NCI-H82 treated with DMSO at 0.1 percent for 48 hours (cell line): ENCODE measurements around the gene ZNF69.
"Not testable (repeated sequence)": the region's sequence is repeated elsewhere in the genome, so short reads cannot be mapped to it uniquely, and the experiment has no call there.

Experiments
- DNase-seq: peaks from one replicate; lab custom pipeline; 2025; ENCODE audit not compliant: unreplicated experiment; lab: John Stamatoyannopoulos, UW

The ZNF69 gene

DNA sequence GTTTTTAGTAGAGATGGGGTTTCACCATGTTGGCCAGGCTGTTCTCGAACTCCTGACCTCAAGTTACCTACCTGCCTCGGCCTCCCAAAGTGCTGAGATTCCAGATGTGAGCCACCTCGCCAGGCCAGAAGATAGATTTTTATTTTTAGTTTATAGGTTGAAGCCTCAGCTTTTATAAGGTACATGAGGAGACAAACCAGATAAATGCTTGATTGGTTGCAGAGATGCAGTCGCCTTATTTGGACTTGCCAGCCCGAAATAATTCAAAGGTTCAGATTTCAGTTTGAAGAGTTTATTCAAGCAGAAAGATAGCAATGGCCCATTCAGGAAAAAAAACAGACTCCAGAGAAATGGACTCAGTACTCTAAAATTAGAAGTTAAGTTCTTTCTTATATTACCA is 3.1 kb downstream of the ZNF69 start:
- no peak for DNase-seq

DNA sequence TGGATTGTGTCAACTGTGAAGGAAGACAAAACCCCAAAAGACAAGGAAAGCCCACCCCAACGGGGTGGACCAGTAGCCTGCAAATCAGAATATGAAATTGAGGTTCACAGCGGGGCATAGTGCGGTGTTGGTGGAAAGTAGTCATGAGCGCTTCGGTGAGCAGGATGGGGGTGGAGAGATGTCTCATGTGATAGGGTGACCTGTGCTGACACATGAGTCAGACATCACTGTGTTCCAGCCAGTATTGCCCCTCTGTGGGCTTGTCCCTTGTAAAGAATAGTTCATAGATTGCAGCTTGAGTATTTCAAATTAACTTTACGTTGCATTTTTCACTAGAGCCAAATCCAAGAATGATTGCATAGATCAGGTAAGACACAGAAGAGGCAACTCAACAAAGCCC is 7.3 kb downstream of the ZNF69 start:
- no peak for DNase-seq

DNA sequence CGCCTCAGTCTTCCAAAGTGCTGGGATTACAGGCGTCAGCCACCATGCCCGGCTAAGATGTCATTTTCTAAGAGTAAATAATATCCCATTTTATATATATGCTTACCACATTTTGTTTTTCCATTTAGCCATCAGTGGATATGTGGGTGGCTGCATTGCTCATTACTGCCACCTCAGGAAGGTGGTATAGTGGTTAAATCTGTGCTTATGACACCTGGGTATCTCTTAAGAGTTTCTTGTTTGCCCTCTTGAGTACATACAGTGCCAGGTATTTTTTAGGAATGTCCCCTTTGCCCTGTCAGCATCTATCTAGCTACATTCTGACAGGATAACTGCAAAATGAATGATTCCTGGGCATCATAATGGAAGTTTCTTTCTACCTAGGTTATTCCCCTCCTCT is 14.6 kb downstream of the ZNF69 start:
- no peak for DNase-seq

DNA sequence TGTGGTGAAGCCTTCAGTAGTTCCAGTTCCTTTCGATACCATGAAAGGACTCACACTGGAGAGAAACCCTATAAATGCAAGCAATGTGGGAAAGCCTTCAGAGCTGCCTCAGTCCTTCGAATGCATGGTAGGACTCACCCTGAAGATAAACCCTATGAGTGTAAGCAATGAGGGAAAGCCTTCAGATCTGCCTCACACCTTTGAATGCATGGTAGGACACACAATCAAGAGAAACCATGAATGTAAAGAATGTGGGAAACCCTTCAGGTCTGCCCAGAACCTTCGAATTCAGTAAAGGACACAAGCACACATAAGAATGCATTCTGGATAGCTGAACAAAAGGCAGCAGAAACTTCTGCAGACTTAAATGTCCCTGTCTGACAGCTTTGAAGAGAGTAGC is 18.3 kb downstream of the ZNF69 start:
- no peak for DNase-seq

DNA sequence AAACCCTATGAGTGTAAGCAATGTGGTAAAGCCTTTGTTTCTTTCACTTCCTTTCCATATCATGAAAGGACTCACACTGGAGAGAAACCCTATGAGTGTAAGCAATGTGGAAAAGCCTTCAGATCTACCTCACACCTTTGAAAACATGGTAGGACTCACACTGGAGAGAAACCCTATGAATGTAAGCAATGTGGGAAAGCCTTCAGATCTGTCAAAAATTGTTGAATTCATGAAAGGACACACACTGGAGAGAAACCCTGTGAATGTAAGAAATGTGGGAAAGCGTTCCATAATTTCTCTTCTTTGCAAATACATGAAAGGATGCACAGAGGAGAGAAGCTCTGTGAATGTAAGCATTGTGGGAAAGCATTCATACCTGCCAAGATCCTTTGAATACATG is 24.4 kb downstream of the ZNF69 start:
- not testable (repeated sequence) for DNase-seq

DNA sequence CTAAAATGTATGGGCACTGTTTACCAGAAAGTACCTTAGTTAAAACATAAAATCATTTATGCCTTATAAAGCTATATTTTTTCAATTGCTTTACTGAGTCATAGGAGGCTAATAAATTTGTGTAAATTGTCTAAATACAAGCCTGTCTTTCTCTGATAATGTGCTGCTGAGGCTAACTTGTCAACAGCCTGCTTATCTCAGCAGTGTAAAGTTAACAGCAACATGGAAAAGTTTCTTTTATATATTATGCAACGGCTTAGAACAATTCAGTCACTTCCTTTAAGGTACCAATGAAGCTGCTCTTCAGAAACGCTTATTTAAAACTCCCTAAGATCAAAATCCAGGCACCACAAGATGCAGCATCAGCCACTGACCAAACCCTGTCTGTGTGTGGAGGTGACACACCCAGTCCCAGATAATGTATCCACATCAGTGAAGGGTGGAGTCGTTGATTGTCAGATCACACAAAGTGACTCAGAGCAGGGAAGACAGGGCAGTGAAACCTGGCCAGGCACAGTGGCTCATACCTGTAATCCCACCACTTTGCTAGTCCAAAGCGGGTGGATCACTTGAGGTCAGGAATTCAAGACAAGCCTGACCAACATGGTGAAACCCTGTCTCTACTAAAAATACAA is 27.0 kb downstream of the ZNF69 start:
- DNase-seq = not testable (repeated sequence)

DNA sequence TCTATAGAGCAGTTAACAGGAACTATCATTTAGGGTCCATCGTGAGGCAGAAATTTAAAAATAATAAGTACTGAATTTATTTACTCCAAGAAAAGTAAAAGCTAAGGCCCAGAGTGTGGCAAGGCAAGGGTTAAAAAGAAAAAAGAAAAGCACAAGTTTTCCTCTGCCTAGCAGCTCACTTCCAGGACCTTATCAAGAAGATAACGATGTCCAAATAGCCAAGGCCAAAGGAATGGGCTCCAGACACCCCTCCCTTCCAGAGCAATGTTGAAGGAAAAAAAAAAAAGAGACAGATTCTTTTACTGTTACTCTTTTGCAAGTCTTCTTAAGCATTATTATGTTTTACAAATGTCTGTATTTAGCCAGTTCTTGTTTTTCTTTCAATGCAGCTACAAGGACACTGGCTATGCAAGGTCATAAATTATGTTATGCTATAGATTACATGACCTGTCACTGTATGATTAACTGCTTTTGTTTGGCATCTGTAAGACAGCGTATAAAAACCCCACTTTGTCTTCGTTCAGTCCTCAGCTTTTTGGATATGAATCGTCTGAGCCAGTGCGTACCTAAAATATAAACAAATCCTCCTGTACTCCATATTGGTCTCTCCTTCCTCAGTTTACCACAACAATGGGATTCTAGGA is 34.4 kb downstream of the ZNF69 start:
- no peak for DNase-seq

DNA sequence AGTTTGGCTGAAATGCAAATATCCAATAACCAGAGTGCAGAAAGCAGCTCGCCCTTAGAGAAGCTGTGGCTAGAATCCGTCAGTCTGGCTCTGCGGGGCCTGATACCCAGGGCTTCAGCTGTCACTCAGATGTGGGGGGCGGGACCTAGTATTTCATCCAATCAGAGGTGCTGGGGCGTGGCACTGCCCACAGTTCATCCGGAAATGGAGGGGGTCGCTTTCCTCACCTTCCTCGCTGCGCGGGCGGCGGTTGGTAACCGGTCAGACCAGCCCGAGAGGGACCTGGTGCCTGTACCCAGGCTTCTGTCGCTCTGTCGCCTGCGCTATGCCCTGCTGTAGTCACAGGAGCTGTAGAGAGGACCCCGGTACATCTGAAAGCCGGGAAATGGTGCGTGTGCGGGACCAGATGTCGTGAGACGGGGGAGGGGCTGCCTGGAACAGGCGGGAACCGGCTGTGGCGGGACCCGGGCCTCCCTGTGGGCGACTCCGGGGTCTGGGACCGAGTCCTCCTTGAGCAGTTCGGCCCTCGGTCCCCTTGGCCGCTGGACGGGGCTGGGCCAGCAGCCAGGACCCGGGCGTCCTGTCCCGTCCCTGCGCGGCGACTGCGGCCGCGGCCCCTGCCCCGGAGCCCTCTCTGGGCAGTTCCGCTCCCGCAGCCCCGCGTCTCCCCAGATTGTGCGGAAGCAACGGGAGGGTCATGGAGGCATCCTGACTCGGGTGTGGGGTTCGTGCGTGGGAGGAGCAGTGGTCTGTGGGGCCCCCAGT is 37.5 kb downstream of the ZNF69 start, which contains the start of gene ZNF700:
TSS of gene ZNF700 (plus strand) at position 222 of the 765 bp plus-strand sequence. CDS start at position 326, 104 bp downstream.
- peak; percentile 78 for DNase-seq

DNA sequence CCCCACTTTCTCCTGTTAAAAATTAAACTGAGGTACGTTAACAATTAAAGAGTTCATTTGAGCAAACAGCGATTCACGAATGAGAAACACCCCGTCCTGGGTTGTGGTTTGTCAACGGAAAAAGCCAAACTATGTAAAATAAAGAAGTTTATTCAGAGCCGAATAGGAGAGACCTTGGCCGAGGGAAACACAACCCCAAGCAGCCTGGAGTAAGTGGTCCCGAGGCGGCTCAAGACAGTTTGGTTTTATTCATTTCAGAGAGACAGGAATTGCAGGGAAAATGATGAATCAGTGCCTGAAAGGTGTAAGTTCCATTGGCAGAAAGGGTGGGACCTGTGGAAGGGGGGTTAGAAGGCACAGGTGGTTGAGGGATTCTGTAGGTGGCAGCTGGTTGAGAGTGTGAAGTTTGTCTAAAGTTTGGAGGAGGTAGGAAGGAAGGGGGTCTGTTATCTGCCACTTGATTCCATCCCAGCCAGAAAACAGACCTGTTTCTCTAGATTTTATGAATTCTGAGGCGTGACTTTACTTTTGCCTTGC is 38.1 kb downstream of the ZNF69 start:
- DNase-seq = not testable (repeated sequence)

DNA sequence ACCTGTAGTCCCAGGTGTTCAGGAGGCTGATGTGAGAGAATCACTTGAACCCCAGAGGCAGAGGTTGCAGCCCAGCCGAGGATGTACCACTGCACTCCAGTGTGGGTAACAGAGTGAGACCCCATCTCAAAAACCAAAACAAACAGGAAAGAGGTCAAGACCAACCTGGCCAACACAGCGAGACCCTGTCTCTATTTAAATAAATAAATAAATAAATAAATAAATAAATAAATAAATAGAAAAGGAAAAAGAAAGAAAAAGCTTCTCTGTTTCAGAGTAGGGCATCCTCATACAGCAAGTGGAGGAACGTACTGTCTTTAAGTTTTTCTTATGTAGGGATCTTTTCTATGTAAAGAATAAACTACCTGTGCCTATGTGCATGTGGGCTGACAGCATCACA is 39.6 kb downstream of the ZNF69 start:
- DNase-seq = no peak

DNA sequence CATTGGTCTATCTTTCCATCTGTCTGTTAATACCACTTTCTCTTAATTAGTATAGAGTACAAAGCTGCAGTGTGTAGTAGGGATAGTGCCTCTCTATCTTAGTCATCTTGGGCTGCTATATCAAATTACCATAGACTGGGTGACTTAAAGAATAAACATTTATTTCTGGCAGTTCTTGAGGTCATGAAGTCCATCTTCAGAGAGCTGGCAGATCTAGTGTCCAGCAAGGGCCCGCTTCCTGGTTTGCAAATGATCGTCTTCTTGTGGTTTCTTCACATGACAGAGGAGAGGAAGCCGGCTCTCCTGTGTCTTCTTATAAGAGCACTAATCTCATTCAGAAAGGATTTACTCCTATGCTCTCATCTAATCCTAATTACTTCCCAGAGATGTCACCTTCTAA is 43.5 kb downstream of the ZNF69 start:
- DNase-seq = no peak

DNA sequence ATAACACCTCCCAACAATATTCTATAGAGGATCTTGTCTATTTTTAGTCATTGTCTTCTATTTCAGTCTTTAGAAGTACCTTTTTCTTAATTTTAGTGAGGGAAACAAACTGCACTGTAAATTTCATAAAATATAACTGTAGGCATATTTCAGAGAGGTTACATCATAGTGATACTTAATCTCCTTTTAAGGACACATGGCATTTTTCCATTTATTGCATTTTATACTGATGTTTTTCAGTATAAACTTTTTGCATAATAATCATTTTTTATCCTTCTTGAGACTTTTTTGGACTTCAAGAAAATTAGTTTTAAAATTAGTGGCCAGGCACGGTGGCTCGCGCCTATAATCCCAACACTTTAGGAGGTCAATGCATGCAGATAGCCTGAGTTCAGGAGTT is 43.9 kb downstream of the ZNF69 start:
- DNase-seq = no peak

DNA sequence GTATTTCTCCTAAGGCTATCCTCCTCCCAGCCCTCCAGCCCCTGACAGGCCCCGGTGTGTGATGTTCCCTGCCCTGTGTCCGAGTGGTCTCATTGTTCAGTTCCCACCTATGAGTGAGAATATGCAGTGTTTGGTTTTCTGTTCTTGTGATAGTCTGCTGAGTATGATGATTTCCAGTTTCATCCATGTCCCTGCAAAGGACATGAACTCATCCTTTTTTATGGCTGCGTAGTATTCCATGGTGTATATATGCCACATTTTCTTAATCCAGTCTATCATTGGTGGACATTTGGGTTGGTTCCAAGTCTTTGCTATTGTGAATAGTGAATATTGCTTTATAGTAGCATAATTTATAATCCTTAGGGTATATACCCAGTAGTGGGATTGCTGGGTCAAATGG is 48.2 kb downstream of the ZNF69 start:
- DNase-seq = not testable (repeated sequence)

DNA sequence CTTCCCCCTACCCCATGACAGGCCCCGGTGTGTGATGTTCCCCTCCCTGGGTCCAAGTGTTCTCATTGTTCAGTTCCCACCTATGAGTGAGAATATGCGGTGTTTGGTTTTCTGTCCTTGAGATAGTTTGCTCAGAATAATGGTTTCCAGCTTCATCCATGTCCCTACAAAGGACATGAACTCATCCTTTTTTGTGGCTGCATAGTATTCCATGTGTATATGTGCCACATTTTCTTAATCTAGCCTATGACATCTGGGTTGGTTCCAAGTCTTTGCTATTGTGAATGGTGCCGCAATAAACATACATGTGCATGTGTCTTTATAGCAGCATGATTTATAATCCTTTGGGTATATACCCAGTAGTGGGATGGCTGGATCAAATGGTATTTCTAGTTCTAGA is 50.8 kb downstream of the ZNF69 start:
- DNase-seq = not testable (repeated sequence)

DNA sequence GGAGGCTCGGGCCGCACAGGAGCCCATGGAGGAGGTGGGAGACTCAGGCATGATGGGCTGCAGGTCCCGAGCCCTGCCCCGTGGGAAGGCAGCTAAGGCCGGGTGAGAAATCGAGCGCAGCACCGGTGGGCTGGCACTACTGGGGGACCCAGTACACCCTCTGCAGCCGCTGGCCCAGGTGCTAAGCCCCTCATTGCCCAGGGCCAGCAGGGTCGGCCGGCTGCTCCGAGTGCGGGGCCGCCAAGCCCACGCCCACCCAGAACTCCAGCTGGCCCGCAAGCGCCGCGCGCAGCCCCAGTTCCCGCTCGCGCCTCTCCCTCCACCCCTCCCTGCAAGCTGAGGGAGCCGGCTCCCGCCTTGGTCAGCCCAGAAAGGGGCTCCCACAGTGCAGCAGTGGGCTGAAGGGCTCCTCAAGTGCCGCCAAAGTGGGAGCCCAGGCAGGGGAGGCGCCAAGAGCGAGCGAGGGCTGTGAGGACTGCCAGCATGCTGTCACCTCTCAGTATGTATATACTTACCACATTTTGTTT is 53.8 kb downstream of the ZNF69 start:
- DNase-seq = not testable (repeated sequence)

DNA sequence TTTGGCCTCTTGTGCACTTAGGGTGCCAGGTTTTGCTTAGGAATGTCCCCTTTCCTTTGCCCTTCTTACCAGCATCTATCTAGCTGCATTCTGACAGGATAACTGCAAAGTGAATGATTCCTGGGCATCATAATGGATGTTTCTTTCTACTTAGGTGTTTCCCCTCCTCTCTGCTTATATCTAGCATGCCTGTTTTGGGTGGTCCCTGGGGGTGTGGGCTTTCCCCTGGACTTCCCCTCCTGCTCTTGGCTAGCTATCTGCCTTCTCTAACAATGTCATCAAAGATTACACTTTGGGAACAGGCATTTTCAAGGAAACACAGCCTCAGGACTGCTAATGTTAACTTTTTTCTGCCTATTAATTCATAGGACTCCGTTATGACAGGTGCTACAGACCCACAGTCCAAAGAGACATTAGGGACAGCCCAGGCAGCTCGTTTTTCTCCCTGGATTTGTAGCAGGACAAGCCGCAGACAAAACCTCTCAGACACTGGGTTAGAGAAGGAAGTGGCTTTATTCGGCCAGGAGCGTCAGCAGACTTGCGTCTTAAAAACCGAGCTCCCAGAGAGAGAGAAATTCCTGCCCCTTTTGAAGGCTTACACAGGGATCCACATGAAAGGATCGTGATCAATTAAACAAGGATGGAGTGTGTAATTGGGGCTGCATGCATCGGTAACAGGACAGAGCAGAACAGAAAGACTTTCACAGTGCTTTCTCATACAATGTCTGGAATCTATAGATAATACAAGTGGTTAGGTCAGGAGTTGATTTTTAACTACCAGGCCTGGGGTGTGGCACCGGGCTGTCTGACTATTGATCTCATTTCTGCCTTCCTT is 54.6 kb downstream of the ZNF69 start:
- no peak for DNase-seq

DNA sequence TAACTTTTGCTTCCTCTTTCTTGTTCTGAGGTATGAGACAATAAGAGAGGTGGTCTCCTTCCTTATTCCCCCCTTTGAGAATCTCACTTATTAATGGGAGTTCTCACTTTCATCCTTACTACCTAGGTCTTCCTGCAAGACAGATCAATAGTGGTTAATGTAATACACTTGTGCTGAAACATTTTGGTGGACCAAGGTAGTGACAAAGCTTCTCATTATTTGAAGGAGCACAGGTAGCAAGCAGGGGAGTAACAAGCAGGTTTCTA is 55.2 kb downstream of the ZNF69 start:
- DNase-seq = no peak

DNA sequence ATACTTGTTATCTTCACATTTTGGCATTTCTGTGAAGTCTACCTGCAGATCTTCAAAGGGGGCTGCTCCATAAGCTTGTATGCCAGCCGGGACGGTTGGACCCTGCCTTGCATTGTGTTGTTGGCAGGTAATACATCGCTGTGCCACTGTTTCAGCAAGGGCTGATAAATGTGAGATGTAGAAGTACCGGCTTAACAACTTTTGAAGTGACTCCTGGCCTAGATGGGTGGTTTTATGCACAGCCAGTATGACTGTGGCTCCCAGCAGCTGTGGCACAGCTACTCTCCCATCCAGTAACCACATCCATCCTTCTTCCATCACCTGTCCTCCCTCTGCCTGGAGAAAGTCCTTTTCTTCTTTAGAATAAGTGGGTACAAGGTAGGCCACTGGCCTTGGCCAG is 57.1 kb downstream of the ZNF69 start:
- no peak for DNase-seq

DNA sequence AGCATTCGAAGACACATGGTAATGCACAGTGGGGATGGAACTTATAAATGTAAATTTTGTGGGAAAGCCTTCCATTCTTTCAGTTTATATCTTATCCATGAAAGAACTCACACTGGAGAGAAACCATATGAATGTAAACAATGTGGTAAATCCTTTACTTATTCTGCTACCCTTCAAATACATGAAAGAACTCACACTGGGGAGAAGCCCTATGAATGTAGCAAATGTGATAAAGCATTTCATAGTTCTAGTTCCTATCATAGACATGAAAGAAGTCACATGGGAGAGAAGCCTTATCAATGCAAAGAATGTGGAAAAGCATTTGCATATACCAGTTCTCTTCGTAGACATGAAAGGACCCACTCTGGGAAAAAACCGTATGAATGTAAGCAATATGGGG is 61.1 kb downstream of the ZNF69 start:
- DNase-seq = no peak

DNA sequence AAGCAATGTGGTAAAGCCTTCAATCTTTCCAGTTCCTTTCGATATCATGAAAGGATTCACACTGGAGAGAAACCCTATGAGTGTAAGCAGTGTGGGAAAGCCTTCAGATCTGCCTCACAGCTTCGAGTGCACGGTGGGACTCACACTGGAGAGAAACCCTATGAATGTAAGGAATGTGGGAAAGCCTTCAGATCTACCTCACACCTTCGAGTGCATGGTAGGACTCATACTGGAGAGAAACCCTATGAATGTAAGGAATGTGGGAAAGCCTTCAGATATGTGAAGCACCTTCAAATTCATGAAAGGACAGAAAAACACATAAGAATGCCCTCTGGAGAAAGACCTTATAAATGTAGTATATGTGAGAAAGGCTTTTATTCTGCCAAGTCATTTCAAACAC is 61.6 kb downstream of the ZNF69 start:
- no peak for DNase-seq

DNA sequence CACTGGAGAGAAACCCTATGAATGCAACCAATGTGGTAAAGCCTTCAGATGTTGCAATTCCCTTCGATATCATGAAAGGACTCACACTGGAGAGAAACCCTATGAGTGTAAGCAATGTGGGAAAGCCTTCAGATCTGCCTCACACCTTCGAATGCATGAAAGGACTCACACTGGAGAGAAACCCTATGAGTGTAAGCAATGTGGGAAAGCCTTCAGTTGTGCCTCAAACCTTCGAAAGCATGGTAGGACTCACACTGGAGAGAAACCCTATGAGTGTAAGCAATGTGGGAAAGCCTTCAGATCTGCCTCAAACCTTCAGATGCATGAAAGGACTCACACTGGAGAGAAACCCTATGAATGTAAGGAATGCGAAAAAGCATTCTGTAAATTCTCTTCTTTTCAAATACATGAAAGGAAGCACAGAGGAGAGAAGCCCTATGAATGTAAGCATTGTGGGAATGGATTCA is 62.1 kb downstream of the ZNF69 start:
- not testable (repeated sequence) for DNase-seq
